Gastrocnemius medialis (tissue), 4 donors: Measurements from ENCODE around the gene PNRC1.

Source experiments
- POLR2A ChIP-seq, 2 donors: fragments of 450-650 bp; IDR thresholded peaks; one replicate each; pipeline ENCODE4 v1.6.1; 2017; ENCODE audit warnings: antibody characterized with exemption in 2 of 2, mild to moderate bottlenecking in 2 of 2, moderate library complexity in 2 of 2
- TF ChIP-seq, protein P1 (sequence below), 5 experiments: fragments of 450-650 bp in 3 of 5; fragments of 200-600 bp in 2 of 5; sonication (generic) in 2 of 5; IDR thresholded peaks in 4 of 5; conservative IDR thresholded peaks in 1 of 5; 1 replicate in 4 of 5; 2 replicates in 1 of 5; pipeline ENCODE4 v1.5.1; 2016 to 2019; ENCODE audit warnings: antibody characterized with exemption in 5 of 5, mild to moderate bottlenecking in 3 of 5, moderate library complexity in 3 of 5

DNA sequence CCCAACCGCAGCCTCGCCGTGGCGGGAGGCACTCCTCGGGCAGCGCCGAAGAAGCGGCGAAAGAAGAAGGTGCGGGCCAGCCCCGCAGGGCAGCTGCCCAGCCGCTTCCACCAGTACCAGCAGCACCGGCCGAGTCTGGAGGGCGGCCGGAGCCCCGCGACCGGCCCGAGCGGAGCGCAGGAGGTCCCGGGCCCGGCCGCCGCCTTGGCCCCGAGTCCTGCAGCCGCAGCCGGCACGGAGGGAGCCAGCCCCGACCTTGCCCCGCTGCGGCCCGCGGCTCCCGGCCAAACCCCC, 525 bp downstream of the PNRC1 start:
- TF ChIP-seq, protein P1, sequence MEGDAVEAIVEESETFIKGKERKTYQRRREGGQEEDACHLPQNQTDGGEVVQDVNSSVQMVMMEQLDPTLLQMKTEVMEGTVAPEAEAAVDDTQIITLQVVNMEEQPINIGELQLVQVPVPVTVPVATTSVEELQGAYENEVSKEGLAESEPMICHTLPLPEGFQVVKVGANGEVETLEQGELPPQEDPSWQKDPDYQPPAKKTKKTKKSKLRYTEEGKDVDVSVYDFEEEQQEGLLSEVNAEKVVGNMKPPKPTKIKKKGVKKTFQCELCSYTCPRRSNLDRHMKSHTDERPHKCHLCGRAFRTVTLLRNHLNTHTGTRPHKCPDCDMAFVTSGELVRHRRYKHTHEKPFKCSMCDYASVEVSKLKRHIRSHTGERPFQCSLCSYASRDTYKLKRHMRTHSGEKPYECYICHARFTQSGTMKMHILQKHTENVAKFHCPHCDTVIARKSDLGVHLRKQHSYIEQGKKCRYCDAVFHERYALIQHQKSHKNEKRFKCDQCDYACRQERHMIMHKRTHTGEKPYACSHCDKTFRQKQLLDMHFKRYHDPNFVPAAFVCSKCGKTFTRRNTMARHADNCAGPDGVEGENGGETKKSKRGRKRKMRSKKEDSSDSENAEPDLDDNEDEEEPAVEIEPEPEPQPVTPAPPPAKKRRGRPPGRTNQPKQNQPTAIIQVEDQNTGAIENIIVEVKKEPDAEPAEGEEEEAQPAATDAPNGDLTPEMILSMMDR (IDR thresholded peaks at IDR 0.05 in 4 of 5, conservative IDR thresholded peaks at IDR 0.05 in 1 of 5), result peak in 1 of 5 experiments; percentile 13
- TF ChIP-seq POLR2A (IDR thresholded peaks at IDR 0.05), result no peak
